HCT116 (cell line): ENCODE data around the gene ANKRD10. TPM values are rescaled to one million over a fixed set of nuclear protein-coding genes. Genes with fewer than 3 reads are reported as not detected.

Experiments
- ATAC-seq: fragments of 200-7000 bp; cut with Tn5 transposase; 2 replicates; pipeline ENCODE4 v1.9.1; 2020; ENCODE audit warnings: mild to moderate bottlenecking, moderate library complexity
- BruUV-seq: library from RNA; stranded (reverse); fragments of 400-500 nt; replicated peaks from 2 replicates; lab custom pipeline; 2021; lab: Mats Ljungman, UMichigan
- CTCF ChIA-PET: fragments of 300-600 bp; sonication (Branson Sonifier 250); formaldehyde crosslinking; loops from one replicate; lab custom pipeline; 2021; ENCODE audit warnings: antibody characterized with exemption; lab: Charles Lee
- POLR2A ChIA-PET: fragments of 300-600, 350-600 bp; sonication (Branson Sonifier 250); formaldehyde crosslinking; loops from one replicate; lab custom pipeline; 2021; ENCODE audit warnings: antibody characterized with exemption; lab: Charles Lee
- RAD21 ChIA-PET, 2 experiments: fragments of 300-600 bp; sonication (Branson Sonifier 250); formaldehyde crosslinking; loops; one replicate each; lab custom pipeline; 2023; ENCODE audit warnings: low total read pairs in 2 of 2; ENCODE audit not compliant: uncharacterized antibody in 2 of 2, unreplicated experiment in 2 of 2, low non-redundant PET in 1 of 2; lab: Charles Lee
- DNase-seq: peaks from one replicate; pipeline ENCODE4 v3.0.0-alpha.2; 2010; ENCODE audit warnings: low read depth, low spot score
- H2AFZ ChIP-seq: fragments of 200-600 bp; shearing (Covaris generic), sonication (generic); 2 replicates; pipeline ENCODE4 v1.6.1; 2017; ENCODE audit warnings: low read depth, mixed run types, mixed read lengths, antibody characterized with exemption, low read length; ENCODE audit not compliant: poor library complexity, severe bottlenecking
- H3K27ac ChIP-seq: 2 replicates; pipeline ENCODE4 v1.5.1; 2012; ENCODE audit warnings: low read depth, low read length
- H3K27me3 ChIP-seq: fragments of 200-600 bp; sonication (generic); 2 replicates; pipeline ENCODE4 v1.6.1; 2016; ENCODE audit warnings: mixed run types, low read length, mixed read lengths; ENCODE audit not compliant: insufficient read depth
- H3K36me3 ChIP-seq, 2 experiments: fragments of 200-500 bp in 1 of 2; fragments of 200-600 bp in 1 of 2; sonication (Bioruptor generic) in 1 of 2; sonication (generic) in 1 of 2; 2 replicates each; pipeline versions ENCODE4 v1.5.1 to v1.6.1; 2014 to 2016; ENCODE audit warnings: low read length in 2 of 2, inconsistent platforms in 1 of 2, mixed read lengths in 1 of 2, mixed run types in 1 of 2; ENCODE audit not compliant: insufficient read depth in 2 of 2, control insufficient read depth in 1 of 2
- H3K4me1 ChIP-seq, 2 experiments: fragments of 200-600 bp in 1 of 2; sonication (generic) in 1 of 2; 2 replicates each; pipeline versions ENCODE4 v1.5.1 to v1.6.1; 2012 to 2017; ENCODE audit warnings: low read length in 2 of 2, inconsistent platforms in 1 of 2, mild to moderate bottlenecking in 1 of 2, mixed read lengths in 1 of 2, mixed run types in 1 of 2, moderate library complexity in 1 of 2; ENCODE audit not compliant: insufficient read depth in 2 of 2, control insufficient read depth in 1 of 2
- H3K4me2 ChIP-seq: fragments of 200-600 bp; sonication (generic); 2 replicates; pipeline ENCODE4 v1.6.1; 2017; ENCODE audit warnings: mixed run types, low read length, mixed read lengths
- H3K4me3 ChIP-seq, 2 experiments: fragments of 200-600 bp in 1 of 2; sonication (generic) in 1 of 2; replicated peaks in 1 of 2; 2 replicates each; pipeline ENCODE4 v1.5.1; 2011 to 2016; ENCODE audit warnings: low read length in 2 of 2, control low read depth in 1 of 2, low read depth in 1 of 2, mild to moderate bottlenecking in 1 of 2, mixed read lengths in 1 of 2, mixed run types in 1 of 2
- H3K79me2 ChIP-seq: fragments of 200-600 bp; sonication (generic); 2 replicates; pipeline ENCODE4 v1.6.1; 2017; ENCODE audit warnings: mild to moderate bottlenecking, mixed run types, low read length, moderate library complexity, mixed read lengths; ENCODE audit not compliant: insufficient read depth
- H3K9ac ChIP-seq: fragments of 200-600 bp; sonication (generic); 2 replicates; pipeline ENCODE4 v1.6.1; 2016; ENCODE audit warnings: low read length, mixed read lengths
- H3K9me2 ChIP-seq: fragments of 200-600 bp; sonication (generic), shearing (Covaris generic); 2 replicates; pipeline ENCODE4 v1.6.1; 2017; ENCODE audit warnings: mixed run types, mild to moderate bottlenecking, moderate library complexity; ENCODE audit not compliant: insufficient read depth
- H3K9me3 ChIP-seq, 2 experiments: fragments of 200-500 bp in 1 of 2; fragments of 200-600 bp in 1 of 2; sonication (Bioruptor generic) in 1 of 2; sonication (generic) in 1 of 2; 2 replicates each; pipeline ENCODE4 v1.6.1; 2014 to 2017; ENCODE audit warnings: low read length in 2 of 2, mixed read lengths in 2 of 2, inconsistent platforms in 1 of 2, low read depth in 1 of 2, mild to moderate bottlenecking in 1 of 2, mixed run types in 1 of 2, moderate library complexity in 1 of 2; ENCODE audit not compliant: control insufficient read depth in 1 of 2, insufficient read depth in 1 of 2
- H4K20me1 ChIP-seq: fragments of 200-600 bp; sonication (generic), shearing (Covaris generic); 2 replicates; pipeline ENCODE4 v1.6.1; 2017; ENCODE audit warnings: mixed run types, mild to moderate bottlenecking, moderate library complexity; ENCODE audit not compliant: insufficient read depth
- ATF3 ChIP-seq: IDR thresholded peaks from 2 replicates; pipeline ENCODE4 v1.6.1; 2012
- CBX3 ChIP-seq: IDR thresholded peaks from 2 replicates; pipeline ENCODE4 v1.6.1; 2012; ENCODE audit warnings: low read depth
- CEBPB ChIP-seq: IDR thresholded peaks from 2 replicates; pipeline ENCODE4 v1.6.1; 2012; ENCODE audit warnings: low read depth
- CTCF ChIP-seq, 3 experiments: fragments of 200-600 bp in 1 of 3; sonication (generic) in 1 of 3; IDR thresholded peaks in 2 of 3; conservative IDR thresholded peaks in 1 of 3; 2 replicates each; pipeline ENCODE4 v1.5.1; 2012 to 2017; ENCODE audit warnings: low read depth in 2 of 3, low read length in 2 of 3, antibody characterized with exemption in 1 of 3, borderline replicate concordance in 1 of 3, control low read depth in 1 of 3, mild to moderate bottlenecking in 1 of 3, mixed read lengths in 1 of 3, mixed run types in 1 of 3, moderate library complexity in 1 of 3; ENCODE audit not compliant: insufficient read depth in 1 of 3
- EGR1 ChIP-seq: IDR thresholded peaks from 2 replicates; pipeline ENCODE4 v1.6.1; 2012; ENCODE audit warnings: low read depth
- ELF1 ChIP-seq: IDR thresholded peaks from 2 replicates; pipeline ENCODE4 v1.6.1; 2012; ENCODE audit warnings: low read depth, borderline replicate concordance
- EZH2 ChIP-seq: fragments of 200-600 bp; sonication (generic); IDR thresholded peaks from 2 replicates; pipeline ENCODE4 v1.6.1; 2017; ENCODE audit warnings: antibody characterized with exemption, mixed run types
- EZH2phosphoT487 ChIP-seq: fragments of 200-600 bp; IDR thresholded peaks from 2 replicates; pipeline ENCODE4 v1.6.1; 2018; ENCODE audit warnings: antibody characterized with exemption, borderline replicate concordance
- FOSL1 ChIP-seq: IDR thresholded peaks from 2 replicates; pipeline ENCODE4 v1.6.1; 2012; ENCODE audit warnings: low read depth
- POLR2AphosphoS5 ChIP-seq: IDR thresholded peaks from 2 replicates; pipeline ENCODE4 v1.6.1; 2011; ENCODE audit warnings: mild to moderate bottlenecking, low read depth, low read length, moderate library complexity
- RAD21 ChIP-seq: IDR thresholded peaks from 2 replicates; pipeline ENCODE4 v1.6.1; 2012; ENCODE audit warnings: low read depth, mild to moderate bottlenecking
- REST ChIP-seq: IDR thresholded peaks from 2 replicates; pipeline ENCODE4 v1.6.1; 2012; ENCODE audit warnings: low read depth
- SIN3A ChIP-seq: IDR thresholded peaks from 2 replicates; pipeline ENCODE4 v1.6.1; 2012; ENCODE audit warnings: low read depth
- SP1 ChIP-seq: IDR thresholded peaks from 2 replicates; pipeline ENCODE4 v1.6.1; 2012; ENCODE audit warnings: low read depth
- SRF ChIP-seq: IDR thresholded peaks from 2 replicates; pipeline ENCODE4 v1.6.1; 2012; ENCODE audit warnings: low read depth
- YY1 ChIP-seq: IDR thresholded peaks from 2 replicates; pipeline ENCODE4 v1.6.1; 2011; ENCODE audit warnings: low read length, low read depth, moderate library complexity, mild to moderate bottlenecking; ENCODE audit not compliant: insufficient replicate concordance; ENCODE audit errors: extremely low read depth
- ZBTB33 ChIP-seq: IDR thresholded peaks from 2 replicates; pipeline ENCODE4 v1.6.1; 2011; ENCODE audit warnings: mild to moderate bottlenecking, low read length, moderate library complexity; ENCODE audit not compliant: insufficient replicate concordance; ENCODE audit errors: extremely low read depth
- ZNF274 ChIP-seq: fragments of 200-500 bp; sonication (Bioruptor generic); IDR thresholded peaks from 2 replicates; pipeline ENCODE4 v1.6.1; 2014; ENCODE audit warnings: mild to moderate bottlenecking, low read depth, low read length, inconsistent platforms
- intact Hi-C: fragments of 100-400 bp; cut with micrococcal nuclease; formaldehyde crosslinking; loops from 2 replicates; pipeline ENCODE4 v1.10.0; 2022
- total RNA-seq: library from RNA; stranded (reverse); gene quantifications from one replicate; pipeline ENCODE4 v1.2.1, GENCODE V29; 2021; ENCODE audit not compliant: unreplicated experiment
- TF ChIP-seq, protein P1 (sequence below): IDR thresholded peaks from 2 replicates; pipeline ENCODE4 v1.6.1; 2012

ANKRD10 gene
- total RNA-seq, 1 experiment from 2014 or later: 173 TPM

DNA sequence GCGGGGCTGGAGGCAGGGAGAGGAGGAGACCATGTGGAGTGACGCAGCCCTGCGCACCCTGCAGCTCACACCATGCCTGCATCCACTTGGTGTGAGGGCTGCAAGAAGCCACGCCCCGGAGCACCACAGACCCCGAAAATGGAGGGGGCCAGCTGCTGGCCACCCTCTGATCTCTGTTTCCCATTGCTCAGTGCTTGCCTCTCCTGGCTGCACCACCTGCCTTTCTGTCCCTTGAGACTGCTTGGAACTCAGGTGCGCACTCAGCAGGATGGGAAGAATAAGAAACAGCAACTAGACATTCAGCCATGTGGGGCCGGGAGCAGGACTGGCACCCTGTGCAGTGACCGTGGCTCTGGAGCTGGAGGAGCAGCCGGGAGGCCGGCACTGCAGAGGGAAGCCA, 64.0 kb downstream of the ANKRD10 start (continued):
- TF ChIP-seq CEBPB: no peak
- TF ChIP-seq FOSL1: no peak
- no peak for TF ChIP-seq ZBTB33
- no peak for TF ChIP-seq EGR1
- no peak for TF ChIP-seq RAD21
- TF ChIP-seq, protein P1, sequence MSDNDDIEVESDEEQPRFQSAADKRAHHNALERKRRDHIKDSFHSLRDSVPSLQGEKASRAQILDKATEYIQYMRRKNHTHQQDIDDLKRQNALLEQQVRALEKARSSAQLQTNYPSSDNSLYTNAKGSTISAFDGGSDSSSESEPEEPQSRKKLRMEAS: no peak
- TF ChIP-seq POLR2AphosphoS5: no peak

DNA sequence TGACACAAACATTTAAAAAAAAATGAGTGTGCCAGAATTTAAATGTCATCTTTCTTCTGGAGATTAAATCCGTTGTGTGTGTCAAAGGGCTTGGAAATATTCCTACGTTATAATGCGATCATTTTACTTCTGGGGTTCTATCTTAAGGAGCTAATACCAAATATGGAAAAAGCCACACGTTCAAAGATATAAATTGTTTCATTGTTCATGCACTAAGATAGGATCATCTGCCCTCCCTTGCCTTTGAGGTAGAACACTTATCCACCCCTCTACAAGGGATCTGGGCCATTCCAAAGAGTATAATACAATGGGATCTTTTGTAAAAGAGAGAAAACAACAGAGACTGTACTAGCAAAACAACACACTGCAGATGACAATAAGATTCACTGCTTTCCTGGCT, 64.9 kb downstream of the ANKRD10 start:
- H3K4me1 ChIP-seq: no peaks in the 10 kb centered on the region
- BruUV-seq: no TSS peak
- POLR2A ChIA-PET: no interaction called here
- no peaks in the 10 kb centered on the region for H3K79me2 ChIP-seq
- no peaks in the 10 kb centered on the region for H3K9me3 ChIP-seq
- CTCF ChIA-PET: no interaction called here
- no peak overlapping the region for H3K9ac ChIP-seq
- DNase-seq: no peak
- H3K4me3 ChIP-seq: no peak overlapping the region
- no peaks in the 10 kb centered on the region for H4K20me1 ChIP-seq
- no peak for ATAC-seq
- H2AFZ ChIP-seq: no peak overlapping the region
- no peaks in the 10 kb centered on the region for H3K36me3 ChIP-seq
- intact Hi-C loops: no loop called here
- peaks cover 4% of the 10 kb centered on the region; the same call in 1 of the 2 replicates for H3K27me3 ChIP-seq
- H3K27ac ChIP-seq: no peak overlapping the region
- no peak overlapping the region for H3K4me2 ChIP-seq
- RAD21 ChIA-PET: no interaction called here
- H3K9me2 ChIP-seq: no peaks in the 10 kb centered on the region
- TF ChIP-seq ELF1 (no peak), CBX3 (no peak), SRF (no peak), ZNF274 (no peak), ATF3 (no peak), CEBPB (no peak), EZH2phosphoT487 (no peak), REST (no peak), YY1 (no peak), CTCF (IDR thresholded peaks at IDR 0.05 in 2 of 3, conservative IDR thresholded peaks at IDR 0.05 in 1 of 3; ENCODE audit: borderline replicate concordance in 1 of 3, insufficient read depth in 1 of 3, low read depth in 2 of 3, low read length in 2 of 3) (no peak), SIN3A (no peak), SP1 (no peak), POLR2AphosphoS5 (no peak), EZH2 (no peak)
